Activated B cell treated with CpG ODN at 0.5 μM for 24 hours (primary cell): Measurements from ENCODE around the gene STAP2. TPM values are rescaled to one million over a fixed set of nuclear protein-coding genes. Genes with fewer than 3 reads are reported as not detected.

Experiments
- ATAC-seq: fragments of 200-7000 bp; cut with Tn5 transposase; one replicate; pipeline ENCODE4 v1.10.0; 2021; ENCODE audit warnings: low read depth, mild to moderate bottlenecking, moderate library complexity
- CTCF ChIA-PET: fragments of 350-600 bp; sonication (Branson Sonifier 250); formaldehyde crosslinking; loops from one replicate; lab custom pipeline; 2021; ENCODE audit warnings: antibody characterized with exemption; lab: Charles Lee
- POLR2A ChIA-PET: fragments of 350-600 bp; sonication (Branson Sonifier 250); formaldehyde crosslinking; loops from one replicate; lab custom pipeline; 2021; ENCODE audit warnings: antibody characterized with exemption; lab: Charles Lee
- DNase-seq: peaks from one replicate; pipeline ENCODE4 v3.0.0; 2022
- H3K27ac Mint-ChIP-seq: one replicate; pipeline ENCODE4 v1.8.0; 2020; ENCODE audit warnings: mixed read lengths
- H3K27me3 Mint-ChIP-seq: one replicate; pipeline ENCODE4 v1.8.0; 2021; ENCODE audit warnings: mixed read lengths
- H3K36me3 Mint-ChIP-seq: one replicate; pipeline ENCODE4 v1.8.0; 2021; ENCODE audit warnings: low read depth, mixed read lengths
- H3K4me1 Mint-ChIP-seq: one replicate; pipeline ENCODE4 v1.8.0; 2021; ENCODE audit warnings: mixed read lengths
- H3K4me3 Mint-ChIP-seq: one replicate; pipeline ENCODE4 v1.8.0; 2020; ENCODE audit warnings: mild to moderate bottlenecking, mixed read lengths
- H3K9me3 Mint-ChIP-seq: one replicate; pipeline ENCODE4 v1.8.0; 2020; ENCODE audit warnings: mixed read lengths
- intact Hi-C: fragments of 100-400 bp; cut with micrococcal nuclease; formaldehyde crosslinking; loops from one replicate; pipeline ENCODE4 v1.15.1; 2024
- total RNA-seq: library from RNA; stranded (reverse); gene quantifications from 2 replicates; pipeline ENCODE4 v1.2.3, GENCODE V29; 2022
- TF ChIP-seq, protein P1 (sequence below): fragments of 200-600 bp; IDR thresholded peaks from one replicate; pipeline ENCODE4 v1.8.0; 2022; ENCODE audit warnings: antibody characterized with exemption, mild to moderate bottlenecking

STAP2 gene
- total RNA-seq, 1 donor from 2014 or later, result 1.1 TPM

GRCh38 chr19:4360641-4361151, 22.1 kb upstream of the STAP2 start:
- ChIA-PET CTCF (no interaction called here), POLR2A (no interaction called here)
- DNase-seq (no peak), ATAC-seq (no peak)
- no peak overlapping the region for H3K27ac Mint-ChIP-seq
- no peak overlapping the region for H3K4me3 Mint-ChIP-seq
- TF ChIP-seq, protein P1, sequence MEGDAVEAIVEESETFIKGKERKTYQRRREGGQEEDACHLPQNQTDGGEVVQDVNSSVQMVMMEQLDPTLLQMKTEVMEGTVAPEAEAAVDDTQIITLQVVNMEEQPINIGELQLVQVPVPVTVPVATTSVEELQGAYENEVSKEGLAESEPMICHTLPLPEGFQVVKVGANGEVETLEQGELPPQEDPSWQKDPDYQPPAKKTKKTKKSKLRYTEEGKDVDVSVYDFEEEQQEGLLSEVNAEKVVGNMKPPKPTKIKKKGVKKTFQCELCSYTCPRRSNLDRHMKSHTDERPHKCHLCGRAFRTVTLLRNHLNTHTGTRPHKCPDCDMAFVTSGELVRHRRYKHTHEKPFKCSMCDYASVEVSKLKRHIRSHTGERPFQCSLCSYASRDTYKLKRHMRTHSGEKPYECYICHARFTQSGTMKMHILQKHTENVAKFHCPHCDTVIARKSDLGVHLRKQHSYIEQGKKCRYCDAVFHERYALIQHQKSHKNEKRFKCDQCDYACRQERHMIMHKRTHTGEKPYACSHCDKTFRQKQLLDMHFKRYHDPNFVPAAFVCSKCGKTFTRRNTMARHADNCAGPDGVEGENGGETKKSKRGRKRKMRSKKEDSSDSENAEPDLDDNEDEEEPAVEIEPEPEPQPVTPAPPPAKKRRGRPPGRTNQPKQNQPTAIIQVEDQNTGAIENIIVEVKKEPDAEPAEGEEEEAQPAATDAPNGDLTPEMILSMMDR, result no peak
- H3K36me3 Mint-ChIP-seq, result peaks cover 45% of the 10 kb centered on the region
- intact Hi-C loops, result no loop called here
- H3K9me3 Mint-ChIP-seq, result no peaks in the 10 kb centered on the region
- no peaks in the 10 kb centered on the region for H3K27me3 Mint-ChIP-seq
- H3K4me1 Mint-ChIP-seq, result no peaks in the 10 kb centered on the region

DNA sequence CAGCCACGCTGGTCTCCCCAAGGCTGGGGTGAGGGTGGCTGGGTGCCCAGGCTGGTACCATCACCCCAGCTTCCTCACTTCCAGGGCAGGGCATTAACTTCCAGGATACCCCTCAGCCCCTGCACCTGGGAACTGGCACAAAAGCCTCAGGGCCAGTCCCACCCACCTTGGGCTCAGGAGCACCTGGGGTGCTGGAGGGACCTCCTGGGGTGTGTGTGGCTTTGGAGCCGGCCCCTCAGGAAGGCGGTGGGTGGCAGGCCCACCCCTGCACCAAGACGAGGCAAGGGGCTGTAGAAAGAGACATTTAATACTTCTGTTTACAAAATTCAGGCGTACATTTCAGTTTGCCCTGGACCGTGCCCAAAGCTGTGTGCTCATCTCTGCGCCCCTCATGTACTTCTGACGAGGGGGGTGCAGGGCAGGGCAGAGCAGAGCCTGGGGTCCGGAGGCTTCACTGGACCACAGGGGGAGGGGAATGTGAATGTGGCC, 21.5 kb upstream of the STAP2 start:
- TF ChIP-seq, protein P1, result no peak
- no peaks in the 10 kb centered on the region for H3K9me3 Mint-ChIP-seq
- no peaks in the 10 kb centered on the region for H3K27me3 Mint-ChIP-seq
- no peak overlapping the region for H3K27ac Mint-ChIP-seq
- ATAC-seq (no peak), DNase-seq (no peak)
- ChIA-PET CTCF (no interaction called here), POLR2A (no interaction called here)
- H3K4me1 Mint-ChIP-seq, result no peaks in the 10 kb centered on the region
- H3K4me3 Mint-ChIP-seq, result no peak overlapping the region
- intact Hi-C loops, result no loop called here
- H3K36me3 Mint-ChIP-seq, result peaks cover 45% of the 10 kb centered on the region

GRCh38 chr19:4359627-4360000, 21.0 kb upstream of the STAP2 start:
- H3K27ac Mint-ChIP-seq, result no peak overlapping the region
- H3K36me3 Mint-ChIP-seq, result peaks cover 42% of the 10 kb centered on the region
- DNase-seq, result no peak
- ChIA-PET CTCF (no interaction called here), POLR2A (no interaction called here)
- H3K9me3 Mint-ChIP-seq, result no peaks in the 10 kb centered on the region
- no peak for ATAC-seq
- no peaks in the 10 kb centered on the region for H3K4me1 Mint-ChIP-seq
- H3K27me3 Mint-ChIP-seq, result no peaks in the 10 kb centered on the region
- intact Hi-C loops, result no loop called here
- TF ChIP-seq, protein P1, result no peak
- H3K4me3 Mint-ChIP-seq, result no peak overlapping the region

- intact Hi-C loops, result no loop called here
- peaks cover 42% of the 10 kb centered on the region for H3K36me3 Mint-ChIP-seq
- no peaks in the 10 kb centered on the region for H3K27me3 Mint-ChIP-seq
- H3K4me3 Mint-ChIP-seq, result no peak overlapping the region
- ATAC-seq, result no peak
- no peaks in the 10 kb centered on the region for H3K4me1 Mint-ChIP-seq
- ChIA-PET POLR2A (no interaction called here), CTCF (no interaction called here)
- no peak overlapping the region for H3K27ac Mint-ChIP-seq
- no peak for DNase-seq
- TF ChIP-seq, protein P1, result no peak
- no peaks in the 10 kb centered on the region for H3K9me3 Mint-ChIP-seq
Observed at GRCh38 chr19:4358709-4359626, 20.3 kb upstream of the STAP2 start.

DNA sequence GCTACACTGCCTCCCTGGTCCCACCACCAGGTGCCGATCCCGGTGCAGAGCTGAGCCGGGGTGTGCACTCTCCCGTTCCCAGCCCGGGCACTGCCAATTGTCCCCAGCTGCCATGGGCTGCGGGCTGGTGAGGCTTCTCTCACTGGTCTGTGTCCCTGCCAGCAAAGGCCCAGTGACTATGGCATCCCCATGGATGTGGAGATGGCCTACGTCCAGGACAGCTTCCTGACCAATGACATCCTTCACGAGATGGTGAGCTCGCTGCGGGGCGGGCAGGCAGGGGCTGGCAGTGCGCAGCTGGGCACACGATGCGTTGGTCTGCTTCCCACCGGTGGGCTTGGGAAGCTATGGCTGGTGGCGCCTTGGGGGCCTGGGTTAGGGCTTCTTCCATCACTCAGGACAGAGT, 19.3 kb upstream of the STAP2 start:
- intact Hi-C loops, result no loop called here
- no peaks in the 10 kb centered on the region for H3K27me3 Mint-ChIP-seq
- POLR2A ChIA-PET, result no interaction called here
- H3K9me3 Mint-ChIP-seq, result no peaks in the 10 kb centered on the region
- peaks cover 35% of the 10 kb centered on the region for H3K36me3 Mint-ChIP-seq
- DNase-seq (no peak), ATAC-seq (no peak)
- CTCF ChIA-PET, result no interaction called here
- H3K4me3 Mint-ChIP-seq, result no peak overlapping the region
- H3K27ac Mint-ChIP-seq, result no peak overlapping the region
- no peaks in the 10 kb centered on the region for H3K4me1 Mint-ChIP-seq
- TF ChIP-seq, protein P1, result no peak
